Liver (tissue), 9 donors: ENCODE measurements around the gene PHLPP2. TPM values are rescaled to one million over a fixed set of nuclear protein-coding genes. Genes with fewer than 3 reads are reported as not detected.
A peak's percentile ranks its signal among the peaks of the same experiment; 100 is the strongest.

Source experiments
- DNase-seq: peaks from one replicate; pipeline ENCODE4 v3.0.0-alpha.2; 2017; ENCODE audit warnings: low spot score
- H3K27ac ChIP-seq, 2 donors: one replicate each; pipeline ENCODE4 v1.7.0; 2013; ENCODE audit warnings: inconsistent platforms in 2 of 2, low read length in 2 of 2, control low read depth in 1 of 2, low read depth in 1 of 2, mild to moderate bottlenecking in 1 of 2
- H3K27me3 ChIP-seq, 4 donors: one replicate each; pipeline versions ENCODE4 v1.6.1 to v1.7.0; 2013; ENCODE audit warnings: low read length in 3 of 4, inconsistent platforms in 1 of 4, mild to moderate bottlenecking in 1 of 4, moderate library complexity in 1 of 4; ENCODE audit not compliant: control insufficient read depth in 4 of 4, insufficient read depth in 4 of 4
- H3K36me3 ChIP-seq, 4 donors: one replicate each; pipeline versions ENCODE4 v1.6.1 to v1.7.0; 2013; ENCODE audit warnings: low read length in 3 of 4, mild to moderate bottlenecking in 3 of 4, low read depth in 1 of 4, moderate library complexity in 1 of 4; ENCODE audit not compliant: control insufficient read depth in 4 of 4, insufficient read depth in 3 of 4
- H3K4me1 ChIP-seq, 4 donors: one replicate each; pipeline versions ENCODE4 v1.6.1 to v1.7.0; 2013; ENCODE audit warnings: low read length in 3 of 4, mild to moderate bottlenecking in 3 of 4, moderate library complexity in 1 of 4; ENCODE audit not compliant: control insufficient read depth in 4 of 4, insufficient read depth in 4 of 4
- H3K4me3 ChIP-seq, 3 donors: one replicate each; pipeline versions ENCODE4 v1.6.1 to v1.7.0; 2013; ENCODE audit warnings: low read length in 3 of 3, control low read depth in 1 of 3, low read depth in 1 of 3, mild to moderate bottlenecking in 1 of 3
- H3K9ac ChIP-seq, 2 donors: one replicate each; pipeline ENCODE4 v1.7.0; 2013; ENCODE audit warnings: low read length in 2 of 2, mild to moderate bottlenecking in 2 of 2, moderate library complexity in 2 of 2, control low read depth in 1 of 2, low read depth in 1 of 2
- H3K9me3 ChIP-seq, 4 donors: one replicate each; pipeline versions ENCODE4 v1.6.1 to v1.7.0; 2013; ENCODE audit warnings: low read length in 3 of 4; ENCODE audit not compliant: control insufficient read depth in 4 of 4
- EGR1 ChIP-seq, 2 donors: IDR thresholded peaks; 2 replicates each; pipeline ENCODE4 v1.6.1; 2016 to 2018; ENCODE audit warnings: antibody characterized with exemption in 2 of 2, low read depth in 2 of 2
- FOXA1 ChIP-seq: IDR thresholded peaks from 2 replicates; pipeline ENCODE4 v1.6.1; 2016; ENCODE audit warnings: antibody characterized with exemption
- FOXA2 ChIP-seq: IDR thresholded peaks from 2 replicates; pipeline ENCODE4 v1.6.1; 2016; ENCODE audit warnings: antibody characterized with exemption
- GABPA ChIP-seq, 2 donors: IDR thresholded peaks in 1 of 2; conservative IDR thresholded peaks in 1 of 2; 2 replicates each; pipeline ENCODE4 v1.6.1; 2016; ENCODE audit warnings: antibody characterized with exemption in 2 of 2, mild to moderate bottlenecking in 1 of 2, moderate library complexity in 1 of 2
- HNF4A ChIP-seq, 2 donors: conservative IDR thresholded peaks; 2 replicates each; pipeline ENCODE4 v1.6.1; 2016; ENCODE audit warnings: antibody characterized with exemption in 2 of 2, mild to moderate bottlenecking in 2 of 2
- JUND ChIP-seq, 2 donors: IDR thresholded peaks; 2 replicates each; pipeline ENCODE4 v1.6.1; 2016; ENCODE audit warnings: antibody characterized with exemption in 2 of 2
- NR2F2 ChIP-seq: IDR thresholded peaks from 2 replicates; pipeline ENCODE4 v1.6.1; 2016; ENCODE audit warnings: antibody characterized with exemption
- RAD21 ChIP-seq, 2 donors: IDR thresholded peaks; 2 replicates each; pipeline ENCODE4 v1.6.1; 2016; ENCODE audit warnings: antibody characterized with exemption in 2 of 2, mild to moderate bottlenecking in 2 of 2
- RXRA ChIP-seq, 2 donors: IDR thresholded peaks; 2 replicates each; pipeline ENCODE4 v1.6.1; 2017 to 2018; ENCODE audit warnings: antibody characterized with exemption in 2 of 2, mild to moderate bottlenecking in 1 of 2
- SP1 ChIP-seq: IDR thresholded peaks from 2 replicates; pipeline ENCODE4 v1.6.1; 2018; ENCODE audit warnings: antibody characterized with exemption, mild to moderate bottlenecking
- TAF1 ChIP-seq: conservative IDR thresholded peaks from 2 replicates; pipeline ENCODE4 v1.6.1; 2016; ENCODE audit warnings: antibody characterized with exemption, mild to moderate bottlenecking
- YY1 ChIP-seq: IDR thresholded peaks from 2 replicates; pipeline ENCODE4 v1.6.1; 2016; ENCODE audit warnings: antibody characterized with exemption, mild to moderate bottlenecking
- WGBS: extraction: QIAGEN DNeasy Blood & Tissue Kit; methylation state at CpG from one replicate; pipeline ENCODE4 v1.1.7; 2013; 5-methylcytosine and 5-hydroxymethylcytosine counted together
- polyA plus RNA-seq, 2 donors: library from polyadenylated mRNA; stranded (reverse) in 1 of 2; unstranded in 1 of 2; fragments of 200-250 nt in 1 of 2; fragments of >200 nt in 1 of 2; fragmentation: Nextera tagmentation in 1 of 2; extraction: Ambion mirVana in 1 of 2; gene quantifications; one replicate each; pipeline versions ENCODE4 v1.2.1 to v1.2.3, GENCODE V29; 2013 to 2015
- total RNA-seq, 2 donors: library from RNA; depleted of rRNA; stranded (reverse); fragments of >200 nt; gene quantifications; one replicate each; pipeline ENCODE4 v1.2.3, GENCODE V29; 2014
- TF ChIP-seq, protein P1 (sequence below): IDR thresholded peaks from 2 replicates; pipeline ENCODE4 v1.6.1; 2016; ENCODE audit warnings: antibody characterized with exemption
- TF ChIP-seq, protein P2 (sequence below): fragments of 150-350 bp; IDR thresholded peaks from 2 replicates; pipeline ENCODE4 v1.5.1; 2017; ENCODE audit warnings: improper control_type of control experiment, low read depth, low read length; ENCODE audit not compliant: missing input control
- TF ChIP-seq, protein P3 (sequence below): IDR thresholded peaks from 2 replicates; pipeline ENCODE4 v1.6.1; 2016; ENCODE audit warnings: antibody characterized with exemption
- TF ChIP-seq, protein P4 (sequence below): IDR thresholded peaks from 2 replicates; pipeline ENCODE4 v1.6.1; 2016; ENCODE audit warnings: antibody characterized with exemption, mild to moderate bottlenecking
- TF ChIP-seq, protein P5 (sequence below): IDR thresholded peaks from 2 replicates; pipeline ENCODE4 v1.6.1; 2016; ENCODE audit warnings: antibody characterized with exemption
- donor health status: healthy.
- donor health status: healthy.
- donor health status: healthy.
- donor health status: healthy.
- donor health status: healthy.

PHLPP2 gene
- total and polyA plus RNA-seq, 4 donors, result 1.2 to 7.8 (median 3.9) TPM

DNA sequence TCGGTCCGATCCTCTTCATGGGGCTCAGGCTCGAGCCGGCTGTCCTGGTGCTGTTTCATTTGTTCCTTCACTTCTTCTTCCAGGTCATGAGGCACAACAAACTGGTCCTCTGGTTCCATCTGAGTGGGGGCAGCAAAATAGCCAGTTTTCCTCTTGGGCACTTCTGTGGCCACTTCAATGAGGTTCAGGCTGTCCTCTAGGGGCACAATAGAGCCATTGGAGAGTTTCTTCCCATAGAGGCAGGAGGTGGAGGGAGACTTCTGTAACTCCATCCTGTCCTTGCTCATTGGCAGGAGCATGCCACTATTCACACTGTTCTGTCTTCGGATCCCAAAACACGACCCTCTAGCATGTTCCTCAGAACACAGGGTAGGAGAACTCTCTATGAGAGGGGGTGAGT, 75.6 kb downstream of the PHLPP2 start:
- no peak for DNase-seq
- H3K27ac ChIP-seq, result no peak overlapping the region
- H3K9me3 ChIP-seq, result no peaks in the 10 kb centered on the region
- H3K27me3 ChIP-seq, result no peaks in the 10 kb centered on the region
- WGBS, result 84% methylated on average over 6 of the region's 6 CpGs
- peaks cover 0 to 19% (median 4%) of the 10 kb centered on the region in 4 donors for H3K36me3 ChIP-seq
- H3K4me3 ChIP-seq, result no peak overlapping the region
- peak; percentile 40 to 70 for TF ChIP-seq RAD21 (IDR thresholded peaks at IDR 0.05)
- no peak for TF ChIP-seq SP1
- TF ChIP-seq, protein P1, sequence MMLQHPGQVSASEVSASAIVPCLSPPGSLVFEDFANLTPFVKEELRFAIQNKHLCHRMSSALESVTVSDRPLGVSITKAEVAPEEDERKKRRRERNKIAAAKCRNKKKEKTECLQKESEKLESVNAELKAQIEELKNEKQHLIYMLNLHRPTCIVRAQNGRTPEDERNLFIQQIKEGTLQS, result no peak
- TF ChIP-seq RXRA (IDR thresholded peaks at IDR 0.05), result no peak
- TF ChIP-seq JUND (IDR thresholded peaks at IDR 0.05), result no peak
- TF ChIP-seq, protein P2, sequence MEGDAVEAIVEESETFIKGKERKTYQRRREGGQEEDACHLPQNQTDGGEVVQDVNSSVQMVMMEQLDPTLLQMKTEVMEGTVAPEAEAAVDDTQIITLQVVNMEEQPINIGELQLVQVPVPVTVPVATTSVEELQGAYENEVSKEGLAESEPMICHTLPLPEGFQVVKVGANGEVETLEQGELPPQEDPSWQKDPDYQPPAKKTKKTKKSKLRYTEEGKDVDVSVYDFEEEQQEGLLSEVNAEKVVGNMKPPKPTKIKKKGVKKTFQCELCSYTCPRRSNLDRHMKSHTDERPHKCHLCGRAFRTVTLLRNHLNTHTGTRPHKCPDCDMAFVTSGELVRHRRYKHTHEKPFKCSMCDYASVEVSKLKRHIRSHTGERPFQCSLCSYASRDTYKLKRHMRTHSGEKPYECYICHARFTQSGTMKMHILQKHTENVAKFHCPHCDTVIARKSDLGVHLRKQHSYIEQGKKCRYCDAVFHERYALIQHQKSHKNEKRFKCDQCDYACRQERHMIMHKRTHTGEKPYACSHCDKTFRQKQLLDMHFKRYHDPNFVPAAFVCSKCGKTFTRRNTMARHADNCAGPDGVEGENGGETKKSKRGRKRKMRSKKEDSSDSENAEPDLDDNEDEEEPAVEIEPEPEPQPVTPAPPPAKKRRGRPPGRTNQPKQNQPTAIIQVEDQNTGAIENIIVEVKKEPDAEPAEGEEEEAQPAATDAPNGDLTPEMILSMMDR, result peak; percentile 12
- no peak for TF ChIP-seq TAF1
- H3K9ac ChIP-seq, result no peak overlapping the region
- no peaks in the 10 kb centered on the region for H3K4me1 ChIP-seq

DNA sequence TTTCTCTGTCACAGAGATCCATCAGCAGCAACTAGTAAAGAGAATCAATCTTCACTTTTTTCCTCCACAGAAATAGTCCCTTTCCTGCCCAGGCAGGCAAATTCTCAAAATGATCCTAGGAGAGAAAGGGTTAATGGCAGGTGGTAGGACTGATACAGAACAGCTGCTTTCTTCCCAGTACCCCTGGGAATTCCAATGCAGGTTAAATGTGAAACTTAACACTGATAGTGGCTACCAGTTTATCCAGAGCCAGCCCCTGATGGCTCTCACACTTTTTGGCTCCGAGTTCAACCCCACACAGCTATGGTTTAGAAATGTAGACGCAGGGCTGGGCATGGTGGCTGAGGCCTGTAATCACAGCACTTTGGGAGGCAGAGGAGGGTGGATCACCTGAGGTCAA, 76.3 kb downstream of the PHLPP2 start:
- 92% methylated on average over 2 of the region's 2 CpGs for WGBS
- no peaks in the 10 kb centered on the region for H3K9me3 ChIP-seq
- no peaks in the 10 kb centered on the region for H3K27me3 ChIP-seq
- TF ChIP-seq HNF4A (conservative IDR thresholded peaks at IDR 0.05) (no peak), FOXA1 (no peak), SP1 (no peak), YY1 (no peak)
- TF ChIP-seq, protein P3, sequence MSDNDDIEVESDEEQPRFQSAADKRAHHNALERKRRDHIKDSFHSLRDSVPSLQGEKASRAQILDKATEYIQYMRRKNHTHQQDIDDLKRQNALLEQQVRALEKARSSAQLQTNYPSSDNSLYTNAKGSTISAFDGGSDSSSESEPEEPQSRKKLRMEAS, result no peak
- TF ChIP-seq, protein P4, sequence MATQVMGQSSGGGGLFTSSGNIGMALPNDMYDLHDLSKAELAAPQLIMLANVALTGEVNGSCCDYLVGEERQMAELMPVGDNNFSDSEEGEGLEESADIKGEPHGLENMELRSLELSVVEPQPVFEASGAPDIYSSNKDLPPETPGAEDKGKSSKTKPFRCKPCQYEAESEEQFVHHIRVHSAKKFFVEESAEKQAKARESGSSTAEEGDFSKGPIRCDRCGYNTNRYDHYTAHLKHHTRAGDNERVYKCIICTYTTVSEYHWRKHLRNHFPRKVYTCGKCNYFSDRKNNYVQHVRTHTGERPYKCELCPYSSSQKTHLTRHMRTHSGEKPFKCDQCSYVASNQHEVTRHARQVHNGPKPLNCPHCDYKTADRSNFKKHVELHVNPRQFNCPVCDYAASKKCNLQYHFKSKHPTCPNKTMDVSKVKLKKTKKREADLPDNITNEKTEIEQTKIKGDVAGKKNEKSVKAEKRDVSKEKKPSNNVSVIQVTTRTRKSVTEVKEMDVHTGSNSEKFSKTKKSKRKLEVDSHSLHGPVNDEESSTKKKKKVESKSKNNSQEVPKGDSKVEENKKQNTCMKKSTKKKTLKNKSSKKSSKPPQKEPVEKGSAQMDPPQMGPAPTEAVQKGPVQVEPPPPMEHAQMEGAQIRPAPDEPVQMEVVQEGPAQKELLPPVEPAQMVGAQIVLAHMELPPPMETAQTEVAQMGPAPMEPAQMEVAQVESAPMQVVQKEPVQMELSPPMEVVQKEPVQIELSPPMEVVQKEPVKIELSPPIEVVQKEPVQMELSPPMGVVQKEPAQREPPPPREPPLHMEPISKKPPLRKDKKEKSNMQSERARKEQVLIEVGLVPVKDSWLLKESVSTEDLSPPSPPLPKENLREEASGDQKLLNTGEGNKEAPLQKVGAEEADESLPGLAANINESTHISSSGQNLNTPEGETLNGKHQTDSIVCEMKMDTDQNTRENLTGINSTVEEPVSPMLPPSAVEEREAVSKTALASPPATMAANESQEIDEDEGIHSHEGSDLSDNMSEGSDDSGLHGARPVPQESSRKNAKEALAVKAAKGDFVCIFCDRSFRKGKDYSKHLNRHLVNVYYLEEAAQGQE, result no peak
- peaks cover 0 to 15% (median 2%) of the 10 kb centered on the region in 4 donors for H3K36me3 ChIP-seq
- H3K27ac ChIP-seq, result no peak overlapping the region
- DNase-seq, result no peak
- no peak overlapping the region for H3K4me3 ChIP-seq
- no peak overlapping the region for H3K9ac ChIP-seq
- no peaks in the 10 kb centered on the region for H3K4me1 ChIP-seq

DNA sequence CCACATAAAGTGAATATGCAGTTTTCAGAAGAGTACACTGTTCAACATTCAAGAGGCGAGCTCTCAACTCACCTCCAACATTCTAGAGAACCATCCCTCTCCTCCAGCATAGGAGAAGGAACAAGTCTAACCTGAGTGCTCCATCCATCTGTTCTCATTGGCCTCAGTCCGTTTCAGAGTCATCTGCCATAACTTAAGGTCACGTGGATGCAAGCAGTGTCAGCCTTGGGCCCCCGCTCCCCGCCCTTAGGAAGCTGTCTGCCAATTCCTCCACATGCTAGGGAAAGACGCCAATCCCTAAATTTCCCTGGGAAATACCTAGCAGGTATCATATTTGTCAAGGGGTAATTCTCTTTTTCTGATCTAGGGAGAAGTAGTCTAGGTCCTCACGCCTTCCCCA, 77.1 kb downstream of the PHLPP2 start:
- Histone ChIP-seq H3K4me3 (no peak overlapping the region), H3K27me3 (no peaks in the 10 kb centered on the region), H3K27ac (no peak overlapping the region), H3K9ac (no peak overlapping the region), H3K9me3 (no peaks in the 10 kb centered on the region), H3K36me3 (peaks cover 0 to 10% (median 0%) of the 10 kb centered on the region in 4 donors), H3K4me1 (no peaks in the 10 kb centered on the region)
- 83% methylated on average over 7 of the region's 7 CpGs for WGBS
- no peak for DNase-seq
- TF ChIP-seq, protein P5, sequence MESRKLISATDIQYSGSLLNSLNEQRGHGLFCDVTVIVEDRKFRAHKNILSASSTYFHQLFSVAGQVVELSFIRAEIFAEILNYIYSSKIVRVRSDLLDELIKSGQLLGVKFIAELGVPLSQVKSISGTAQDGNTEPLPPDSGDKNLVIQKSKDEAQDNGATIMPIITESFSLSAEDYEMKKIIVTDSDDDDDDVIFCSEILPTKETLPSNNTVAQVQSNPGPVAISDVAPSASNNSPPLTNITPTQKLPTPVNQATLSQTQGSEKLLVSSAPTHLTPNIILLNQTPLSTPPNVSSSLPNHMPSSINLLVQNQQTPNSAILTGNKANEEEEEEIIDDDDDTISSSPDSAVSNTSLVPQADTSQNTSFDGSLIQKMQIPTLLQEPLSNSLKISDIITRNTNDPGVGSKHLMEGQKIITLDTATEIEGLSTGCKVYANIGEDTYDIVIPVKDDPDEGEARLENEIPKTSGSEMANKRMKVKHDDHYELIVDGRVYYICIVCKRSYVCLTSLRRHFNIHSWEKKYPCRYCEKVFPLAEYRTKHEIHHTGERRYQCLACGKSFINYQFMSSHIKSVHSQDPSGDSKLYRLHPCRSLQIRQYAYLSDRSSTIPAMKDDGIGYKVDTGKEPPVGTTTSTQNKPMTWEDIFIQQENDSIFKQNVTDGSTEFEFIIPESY, result no peak
- TF ChIP-seq RAD21 (IDR thresholded peaks at IDR 0.05) (no peak), HNF4A (conservative IDR thresholded peaks at IDR 0.05) (no peak), RXRA (IDR thresholded peaks at IDR 0.05) (no peak), FOXA2 (no peak), GABPA (IDR thresholded peaks at IDR 0.05 in 1 of 2, conservative IDR thresholded peaks at IDR 0.05 in 1 of 2) (no peak), YY1 (no peak), NR2F2 (no peak), FOXA1 (no peak), EGR1 (IDR thresholded peaks at IDR 0.05; ENCODE audit: low read depth in 2 of 2) (no peak)
- TF ChIP-seq, protein P1, result no peak
- TF ChIP-seq, protein P3, result no peak
- TF ChIP-seq, protein P2, result no peak
